Neuronal stem cell (in vitro differentiated cells): ENCODE results near the gene GIGYF2.

Experiments used
- DNase-seq: peaks from one replicate; pipeline ENCODE4 v3.0.0-alpha.2; 2013; ENCODE audit warnings: low spot score
- H2AFZ ChIP-seq: one replicate; pipeline ENCODE4 v1.6.1; 2013; ENCODE audit warnings: mild to moderate bottlenecking, low read length, inconsistent platforms
- H2AK5ac ChIP-seq: 2 replicates; pipeline ENCODE4 v1.6.1; 2013; ENCODE audit warnings: low read depth, mild to moderate bottlenecking, inconsistent platforms, low read length, moderate library complexity, mixed read lengths
- H2BK120ac ChIP-seq: 2 replicates; pipeline ENCODE4 v1.6.1; 2013; ENCODE audit warnings: low read depth, mild to moderate bottlenecking, inconsistent platforms, low read length, moderate library complexity, mixed read lengths
- H2BK12ac ChIP-seq: one replicate; pipeline ENCODE4 v1.6.1; 2013; ENCODE audit warnings: low read length, inconsistent platforms
- H2BK15ac ChIP-seq: 2 replicates; pipeline ENCODE4 v1.6.1; 2013; ENCODE audit warnings: mild to moderate bottlenecking, low read length, inconsistent platforms, mixed read lengths
- H2BK5ac ChIP-seq: one replicate; pipeline ENCODE4 v1.6.1; 2013; ENCODE audit warnings: inconsistent platforms, mild to moderate bottlenecking, low read length, moderate library complexity
- H3K14ac ChIP-seq: one replicate; pipeline ENCODE4 v1.6.1; 2013; ENCODE audit warnings: low read length, inconsistent platforms
- H3K18ac ChIP-seq: 2 replicates; pipeline ENCODE4 v1.6.1; 2013; ENCODE audit warnings: low read length, inconsistent platforms
- H3K23ac ChIP-seq: 2 replicates; pipeline ENCODE4 v1.6.1; 2013; ENCODE audit warnings: low read depth, mild to moderate bottlenecking, mixed read lengths, low read length, inconsistent platforms; ENCODE audit not compliant: poor library complexity
- H3K27ac ChIP-seq: replicated peaks from 3 replicates; pipeline ENCODE4 v1.5.1; 2013; ENCODE audit warnings: low read length, inconsistent platforms
- H3K27me3 ChIP-seq, 3 experiments: 2 replicates each; pipeline ENCODE4 v1.6.1; 2013; ENCODE audit warnings: low read length in 3 of 3, mild to moderate bottlenecking in 2 of 3, inconsistent platforms in 1 of 3, low read depth in 1 of 3, mixed read lengths in 1 of 3, moderate library complexity in 1 of 3; ENCODE audit not compliant: control insufficient read depth in 3 of 3, insufficient read depth in 3 of 3
- H3K36me3 ChIP-seq, 2 donors: replicated peaks in 1 of 2; 2 replicates each; pipeline ENCODE4 v1.6.1; 2013; ENCODE audit warnings: low read length in 2 of 2; ENCODE audit not compliant: control insufficient read depth in 2 of 2, insufficient read depth in 2 of 2
- H3K4ac ChIP-seq: 2 replicates; pipeline ENCODE4 v1.6.1; 2013; ENCODE audit warnings: inconsistent platforms, mild to moderate bottlenecking, low read length, moderate library complexity
- H3K4me1 ChIP-seq, 2 donors: 1 replicate in 1 of 2; 2 replicates in 1 of 2; pipeline ENCODE4 v1.6.1; 2013; ENCODE audit warnings: low read length in 2 of 2, low read depth in 1 of 2; ENCODE audit not compliant: control insufficient read depth in 2 of 2, insufficient read depth in 1 of 2
- H3K4me2 ChIP-seq: one replicate; pipeline ENCODE4 v1.6.1; 2013; ENCODE audit warnings: mild to moderate bottlenecking, low read length, inconsistent platforms; ENCODE audit not compliant: insufficient read depth, poor library complexity, severe bottlenecking
- H3K4me3 ChIP-seq, 2 donors: 2 replicates each; pipeline ENCODE4 v1.5.1; 2013; ENCODE audit warnings: low read length in 2 of 2, mild to moderate bottlenecking in 2 of 2, inconsistent platforms in 1 of 2, moderate library complexity in 1 of 2
- H3K79me1 ChIP-seq: one replicate; pipeline ENCODE4 v1.6.1; 2013; ENCODE audit warnings: low read depth, mild to moderate bottlenecking, inconsistent platforms, low read length, moderate library complexity
- H3K9ac ChIP-seq: one replicate; pipeline ENCODE4 v1.6.1; 2013; ENCODE audit warnings: mild to moderate bottlenecking, low read depth, low read length, inconsistent platforms; ENCODE audit not compliant: poor library complexity
- H3K9me3 ChIP-seq, 2 donors: replicated peaks in 1 of 2; 2 replicates each; pipeline versions ENCODE3 to v1.6.1; 2013; ENCODE audit warnings: low read length in 2 of 2, mild to moderate bottlenecking in 2 of 2, inconsistent platforms in 1 of 2, low read depth in 1 of 2, mixed read lengths in 1 of 2, moderate library complexity in 1 of 2; ENCODE audit not compliant: control insufficient read depth in 2 of 2, insufficient read depth in 1 of 2
- H4K8ac ChIP-seq: one replicate; pipeline ENCODE4 v1.6.1; 2013; ENCODE audit warnings: low read depth, mild to moderate bottlenecking, inconsistent platforms, low read length, moderate library complexity
- H4K91ac ChIP-seq: one replicate; pipeline ENCODE4 v1.6.1; 2013; ENCODE audit warnings: low read length, low read depth, mild to moderate bottlenecking, inconsistent platforms; ENCODE audit not compliant: poor library complexity
- WGBS, 2 donors: extraction: QIAGEN DNeasy Blood & Tissue Kit; methylation state at CpG; one replicate each; pipeline ENCODE4 v1.1.7; 2013; ENCODE audit warnings: missing lambda C conversion rate in 2 of 2, mixed read lengths in 1 of 2; ENCODE audit not compliant: insufficient read length in 2 of 2, insufficient replicate concordance in 1 of 2; ENCODE audit errors: extremely low coverage in 2 of 2; 5-methylcytosine and 5-hydroxymethylcytosine counted together

Gene GIGYF2

DNA sequence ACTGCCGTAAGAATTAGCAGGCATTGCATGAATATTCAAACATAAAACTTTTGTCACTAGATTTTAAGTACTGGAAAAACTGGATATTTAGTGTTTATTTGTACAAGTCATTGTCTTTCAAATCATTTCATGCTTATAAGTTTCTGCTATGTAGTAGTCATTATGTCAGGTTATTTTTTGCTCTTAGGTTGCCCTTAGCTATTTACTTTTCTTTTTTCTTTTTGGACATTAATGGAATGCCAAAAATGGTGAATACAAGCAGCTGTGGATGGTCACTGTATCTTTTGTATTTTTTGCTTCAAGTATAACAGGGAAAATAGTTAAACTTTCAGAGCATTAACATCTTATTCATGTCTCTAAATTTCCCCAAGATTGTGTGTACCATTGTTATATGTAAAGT, 97.8 kb downstream of the GIGYF2 start:
- Histone ChIP-seq H3K79me1 (no peaks in the 10 kb centered on the region), H2BK120ac (no peak overlapping the region), H2AFZ (no peak overlapping the region), H4K91ac (no peak overlapping the region), H3K27me3 (no peaks in the 10 kb centered on the region), H3K4me3 (no peak overlapping the region), H4K8ac (no peak overlapping the region), H2BK15ac (no peak overlapping the region), H3K14ac (no peak overlapping the region), H3K4me2 (no peak overlapping the region), H2BK5ac (no peak overlapping the region), H3K18ac (no peak overlapping the region), H3K9me3 (no peaks in the 10 kb centered on the region), H2AK5ac (no peak overlapping the region), H3K4me1 (peaks cover 0 to 1% of the 10 kb centered on the region in 2 donors), H3K36me3 (peaks cover 21 to 99% of the 10 kb centered on the region in 2 donors), H3K27ac (no peak overlapping the region), H3K4ac (no peak overlapping the region), H3K9ac (no peak overlapping the region), H2BK12ac (no peak overlapping the region), H3K23ac (no peak overlapping the region)
- DNase-seq = no peak
- no CpG with 5 or more reads among the region's 1 CpG for WGBS, 2 donors

- no peak overlapping the region for H3K4me3 ChIP-seq
- no peak overlapping the region for H4K8ac ChIP-seq
- no peak overlapping the region for H2BK5ac ChIP-seq
- H3K4me1 ChIP-seq = peaks cover 0 to 1% of the 10 kb centered on the region in 2 donors
- H3K14ac ChIP-seq = no peak overlapping the region
- H2BK12ac ChIP-seq = no peak overlapping the region
- H2AK5ac ChIP-seq = no peak overlapping the region
- WGBS, 2 donors = no CpG with 5 or more reads among the region's 1 CpG
- H3K23ac ChIP-seq = no peak overlapping the region
- H3K4me2 ChIP-seq = no peak overlapping the region
- H3K36me3 ChIP-seq = peaks cover 16 to 99% of the 10 kb centered on the region in 2 donors
- H3K27me3 ChIP-seq = no peaks in the 10 kb centered on the region
- H3K79me1 ChIP-seq = no peaks in the 10 kb centered on the region
- H2AFZ ChIP-seq = no peak overlapping the region
- no peak overlapping the region for H3K9ac ChIP-seq
- H3K9me3 ChIP-seq = peaks cover 0 to 5% of the 10 kb centered on the region in 2 donors
- H3K18ac ChIP-seq = no peak overlapping the region
- no peak overlapping the region for H2BK15ac ChIP-seq
- H4K91ac ChIP-seq = no peak overlapping the region
- no peak overlapping the region for H3K27ac ChIP-seq
- DNase-seq = no peak
- no peak overlapping the region for H2BK120ac ChIP-seq
- H3K4ac ChIP-seq = no peak overlapping the region
These were observed 98.8 kb downstream of the GIGYF2 start for GRCh38 chr2:232795920-232796319.

DNA sequence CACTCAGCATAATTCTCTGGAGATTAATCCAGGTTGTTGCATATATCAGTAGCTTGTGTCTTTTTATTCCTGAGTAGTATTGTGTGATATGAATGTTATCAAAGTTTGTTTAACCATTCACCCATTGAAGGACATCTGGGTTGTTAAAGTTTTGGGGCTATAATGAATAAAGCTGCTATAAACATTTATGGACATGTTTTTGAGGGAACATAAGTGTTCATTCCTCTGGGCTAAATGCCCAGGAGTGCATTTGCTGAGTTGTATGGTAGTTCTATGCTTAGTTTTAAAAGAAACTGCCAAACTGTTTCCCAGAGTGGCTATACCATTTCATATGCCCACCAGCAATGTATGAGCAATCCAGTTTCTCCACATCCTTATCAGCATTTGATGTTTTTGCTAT, 101.1 kb downstream of the GIGYF2 start:
- Histone ChIP-seq H2BK12ac (no peak overlapping the region), H2AK5ac (no peak overlapping the region), H3K23ac (no peak overlapping the region), H3K36me3 (peaks cover 9 to 93% of the 10 kb centered on the region in 2 donors), H3K9ac (no peak overlapping the region), H3K4me1 (no peaks in the 10 kb centered on the region), H2BK5ac (no peak overlapping the region), H3K27ac (no peak overlapping the region), H2AFZ (no peak overlapping the region), H3K9me3 (peaks cover 0 to 22% of the 10 kb centered on the region in 2 donors), H3K4me3 (no peak overlapping the region), H2BK120ac (no peak overlapping the region), H4K91ac (no peak overlapping the region), H3K27me3 (no peaks in the 10 kb centered on the region), H3K4ac (no peak overlapping the region), H2BK15ac (no peak overlapping the region), H4K8ac (no peak overlapping the region), H3K14ac (no peak overlapping the region), H3K18ac (no peak overlapping the region), H3K4me2 (no peak overlapping the region), H3K79me1 (no peaks in the 10 kb centered on the region)
- DNase-seq = no peak

DNA sequence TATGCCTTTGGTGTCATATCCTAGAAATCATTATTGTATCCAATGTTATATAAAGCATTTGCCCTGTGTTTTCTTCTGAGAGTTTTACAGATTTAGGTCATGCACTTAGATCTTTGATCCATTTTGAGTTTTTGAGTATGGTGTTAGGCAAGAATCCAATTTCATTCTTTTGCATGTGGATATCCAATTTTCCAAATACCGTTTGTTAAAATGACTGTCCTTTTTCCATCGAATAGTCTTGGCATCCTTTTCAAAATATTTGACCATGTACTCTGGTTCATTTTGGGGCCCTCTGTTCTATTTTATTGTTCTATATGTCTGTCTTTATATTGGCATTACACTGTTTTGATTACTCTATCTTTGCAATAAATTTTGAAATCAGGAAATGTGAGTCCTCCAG, 103.0 kb downstream of the GIGYF2 start:
- no peak overlapping the region for H2BK5ac ChIP-seq

More for the DNA sequence above, 103.0 kb downstream of the GIGYF2 start:
- Histone ChIP-seq H2BK120ac (no peak overlapping the region), H3K4me1 (no peaks in the 10 kb centered on the region), H3K27me3 (no peaks in the 10 kb centered on the region), H3K23ac (no peak overlapping the region), H3K4me3 (no peak overlapping the region), H2AK5ac (no peak overlapping the region), H3K4ac (no peak overlapping the region), H3K36me3 (peaks cover 6 to 81% of the 10 kb centered on the region in 2 donors), H3K9me3 (peaks cover 0 to 22% of the 10 kb centered on the region in 2 donors), H2AFZ (no peak overlapping the region), H4K91ac (no peak overlapping the region), H3K27ac (no peak overlapping the region), H2BK12ac (no peak overlapping the region), H3K9ac (no peak overlapping the region), H2BK15ac (no peak overlapping the region), H4K8ac (no peak overlapping the region), H3K79me1 (no peaks in the 10 kb centered on the region), H3K4me2 (no peak overlapping the region), H3K14ac (no peak overlapping the region), H3K18ac (no peak overlapping the region)
- no peak for DNase-seq
- WGBS, 2 donors = no CpG with 5 or more reads among the region's 2 CpGs
